Kidney tubule cell (primary cell): ENCODE results near the gene CRIP1.
A peak's percentile ranks its signal among the peaks of the same experiment; 100 is the strongest.

Source experiments
- DNase-seq: peaks from one replicate; pipeline ENCODE4 v3.0.0-alpha.2; 2018; ENCODE audit warnings: low spot score

Gene CRIP1

DNA sequence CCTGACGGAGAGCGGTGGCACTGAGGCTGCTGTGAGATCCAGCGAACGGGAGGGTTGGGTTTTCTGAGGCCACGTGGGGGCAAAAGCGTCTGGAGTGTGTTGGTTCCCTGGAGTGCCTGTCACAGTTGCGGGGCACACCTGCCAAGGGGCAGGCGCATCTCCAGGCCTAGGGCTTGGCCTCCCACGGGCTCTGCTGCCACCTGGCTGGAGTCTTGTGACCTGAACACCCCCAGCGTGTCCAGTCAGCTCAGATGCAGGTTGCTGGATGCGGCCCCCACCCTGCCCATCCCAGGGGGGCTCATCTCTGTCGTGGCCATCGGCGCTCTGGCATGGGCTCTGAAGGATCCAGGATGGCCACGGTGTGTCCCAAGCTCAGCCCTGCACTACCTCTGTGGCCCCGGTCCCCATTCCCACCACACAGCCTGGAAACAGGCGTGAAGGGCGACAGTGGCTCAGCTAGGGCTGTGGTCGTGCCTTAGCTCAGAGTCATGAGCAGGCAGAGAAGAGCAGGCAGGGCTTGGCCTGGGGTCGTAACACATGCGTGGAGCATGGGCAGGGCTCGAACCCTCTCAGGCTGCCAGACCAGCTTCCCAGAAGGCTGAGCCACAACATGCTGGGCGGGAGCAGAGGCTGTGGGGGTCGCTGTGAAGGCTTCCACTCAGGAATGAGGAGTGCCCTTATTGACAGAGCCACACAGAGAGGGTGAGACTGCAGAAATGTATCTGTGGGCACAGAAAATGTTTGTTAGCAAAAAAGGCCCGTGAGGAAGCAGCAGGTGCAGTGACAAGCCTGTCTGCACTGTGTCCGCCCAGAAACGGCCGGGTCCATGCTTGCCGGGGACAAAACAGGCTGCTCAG is 35.6 kb upstream of the CRIP1 start:
- no peak for DNase-seq

- no peak for DNase-seq
These were observed 33.7 kb upstream of the CRIP1 start for GRCh38 chr14:105452963-105453362.

GRCh38 chr14:105453847-105454246 is 32.8 kb upstream of the CRIP1 start:
- no peak for DNase-seq

GRCh38 chr14:105455086-105455640 is 31.5 kb upstream of the CRIP1 start:
- DNase-seq, result no peak

DNA sequence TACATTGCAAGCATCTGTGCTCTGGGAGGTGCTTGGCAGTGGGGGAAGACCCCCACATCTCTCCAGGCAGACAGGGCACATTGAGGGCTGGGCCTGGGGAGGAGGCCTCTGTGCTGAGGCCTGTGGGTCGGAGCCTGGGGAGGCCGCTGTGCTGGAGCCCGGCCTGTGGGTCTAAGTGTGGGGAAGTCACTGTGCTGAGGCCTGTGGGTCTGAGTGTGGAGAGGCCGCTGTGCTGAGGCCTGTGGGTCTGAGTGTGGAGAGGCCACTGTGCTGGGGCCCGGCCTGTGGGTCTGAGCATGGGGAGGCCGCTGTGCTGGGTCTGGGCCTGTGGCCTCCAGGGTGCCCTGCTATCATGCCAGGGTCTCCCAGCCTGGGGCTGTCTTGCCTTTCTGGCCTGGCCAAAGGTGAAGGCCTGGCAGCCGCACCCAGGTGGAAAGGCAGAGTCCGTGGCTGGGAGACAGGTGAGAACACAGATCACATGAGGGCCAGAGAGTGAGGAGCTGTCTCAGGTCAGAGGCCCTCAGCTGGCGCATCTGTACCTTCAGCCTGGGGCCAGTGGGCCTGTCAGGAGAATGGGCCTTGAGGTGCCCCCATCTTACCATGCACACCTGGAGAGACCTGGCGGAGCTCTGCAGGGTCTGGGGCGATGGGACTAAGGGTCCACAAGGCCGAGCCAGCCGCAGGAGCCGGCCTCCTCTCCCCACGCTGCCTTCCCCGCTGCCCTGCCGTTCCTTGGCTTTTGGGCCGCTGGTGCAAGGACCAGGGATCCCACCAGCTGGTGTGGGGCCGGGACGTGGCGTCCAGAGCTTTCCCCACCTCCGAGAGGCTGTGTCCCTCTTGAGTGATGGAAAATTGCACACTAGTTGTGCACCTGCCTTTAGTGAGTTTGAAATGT is 30.7 kb upstream of the CRIP1 start:
- DNase-seq, result no peak

DNA sequence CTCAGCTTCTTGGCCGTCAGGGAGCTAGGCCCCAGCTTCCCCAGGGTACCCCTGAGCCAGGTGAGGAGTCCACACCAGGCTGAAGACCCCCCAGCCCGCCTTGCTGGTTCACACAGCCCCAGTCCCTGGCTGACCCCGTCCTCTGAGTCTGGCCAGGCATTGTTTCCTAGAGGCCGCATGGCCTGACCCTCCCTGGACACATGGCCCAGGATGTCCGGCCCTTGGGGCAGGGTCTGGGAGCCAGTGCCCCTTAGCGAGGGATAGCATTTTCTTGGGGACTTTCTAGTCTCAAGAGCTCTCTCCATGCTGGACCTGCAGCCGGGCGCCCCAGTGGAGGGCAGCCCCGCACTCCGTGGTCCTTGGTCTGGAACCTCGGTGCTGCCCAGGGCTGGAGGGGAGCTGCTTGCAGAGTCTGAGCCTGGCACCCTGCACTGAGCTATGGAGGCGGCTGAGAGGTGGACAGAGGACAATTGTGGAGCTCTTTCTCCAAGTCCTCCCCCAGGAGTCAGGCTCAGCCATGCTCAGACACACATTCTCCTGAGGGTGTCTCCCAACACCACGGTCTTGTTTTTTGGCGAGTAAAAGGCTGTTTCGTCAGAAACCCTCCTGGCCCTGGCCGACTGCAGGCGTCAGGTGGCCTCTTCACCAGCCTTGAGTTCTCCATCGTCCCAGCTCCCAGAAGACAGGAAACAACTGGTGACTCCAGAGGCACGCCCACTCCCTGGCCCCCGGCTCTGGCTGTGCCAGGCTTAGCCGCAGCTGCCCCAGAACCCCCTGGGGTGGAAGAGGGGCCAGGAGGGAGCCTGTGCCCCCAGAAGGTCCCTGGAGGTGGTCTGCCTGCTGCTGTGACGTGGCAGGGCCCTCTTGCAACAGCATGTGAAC is 29.7 kb upstream of the CRIP1 start:
- no peak for DNase-seq

- no peak for DNase-seq
These were observed 28.7 kb upstream of the CRIP1 start for GRCh38 chr14:105458010-105458409.

GRCh38 chr14:105458571-105458970 is 28.1 kb upstream of the CRIP1 start:
- DNase-seq, result no peak

- DNase-seq, result no peak
These were observed 26.6 kb upstream of the CRIP1 start for GRCh38 chr14:105460116-105460515.

DNA sequence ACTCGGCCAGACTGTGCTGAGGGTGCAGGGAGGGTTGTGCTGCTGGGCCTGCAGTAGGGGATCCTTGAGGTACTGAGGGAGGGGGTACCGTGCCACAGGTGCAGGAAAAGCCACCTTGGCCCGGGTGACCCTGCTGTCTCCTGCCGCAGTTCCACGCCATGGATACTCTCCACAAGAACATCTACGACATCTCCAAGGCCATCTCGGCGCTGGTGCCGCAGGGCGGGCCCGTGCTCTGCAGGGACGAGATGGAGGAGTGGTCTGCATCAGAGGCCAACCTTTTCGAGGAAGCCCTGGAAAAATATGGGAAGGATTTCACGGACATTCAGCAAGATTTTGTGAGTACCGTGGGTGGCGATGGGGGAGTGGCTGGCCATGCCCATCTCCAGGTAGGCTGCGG is 26.1 kb upstream of the CRIP1 start:
- no peak for DNase-seq

DNA sequence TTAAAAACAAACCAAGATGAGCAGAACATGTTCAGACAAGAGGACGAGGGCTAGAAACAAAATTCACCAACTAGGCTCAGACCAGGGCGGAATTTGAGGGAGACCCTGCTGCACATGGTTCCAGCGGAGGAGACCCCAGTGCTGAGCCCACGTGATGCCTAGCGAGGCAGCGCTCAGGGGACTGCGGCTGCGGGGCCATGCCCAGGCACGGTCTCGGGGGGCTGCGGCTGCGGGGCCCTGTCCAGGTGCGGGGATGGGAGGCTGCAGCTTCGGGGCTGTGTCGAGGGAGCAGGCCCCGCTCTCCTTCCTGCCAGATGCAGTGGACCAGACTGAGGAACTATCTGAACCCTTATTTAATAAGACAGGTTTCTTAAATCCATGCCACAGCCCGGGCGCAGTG is 24.8 kb upstream of the CRIP1 start:
- DNase-seq, result no peak

DNA sequence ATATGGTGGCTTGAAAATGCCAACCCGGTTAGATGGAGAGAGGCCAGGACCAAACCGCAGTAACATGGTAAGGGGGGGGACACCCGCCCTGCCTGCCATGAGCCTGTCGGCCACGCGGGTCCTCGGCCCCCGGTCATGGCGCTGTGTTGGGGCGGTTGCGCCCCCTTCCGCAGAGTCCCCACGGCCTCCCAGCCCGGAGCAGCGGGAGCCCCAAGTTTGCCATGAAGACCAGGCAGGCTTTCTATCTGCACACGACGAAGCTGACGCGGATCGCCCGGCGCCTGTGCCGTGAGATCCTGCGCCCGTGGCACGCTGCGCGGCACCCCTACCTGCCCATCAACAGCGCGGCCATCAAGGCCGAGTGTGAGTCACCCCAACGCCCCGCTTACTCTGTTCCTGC is 22.2 kb upstream of the CRIP1 start:
- DNase-seq, result no peak

GRCh38 chr14:105465209-105466031 is 21.3 kb upstream of the CRIP1 start:
- peak; percentile 64 for DNase-seq

GRCh38 chr14:105466531-105467248 is 20.0 kb upstream of the CRIP1 start:
- DNase-seq, result no peak

DNA sequence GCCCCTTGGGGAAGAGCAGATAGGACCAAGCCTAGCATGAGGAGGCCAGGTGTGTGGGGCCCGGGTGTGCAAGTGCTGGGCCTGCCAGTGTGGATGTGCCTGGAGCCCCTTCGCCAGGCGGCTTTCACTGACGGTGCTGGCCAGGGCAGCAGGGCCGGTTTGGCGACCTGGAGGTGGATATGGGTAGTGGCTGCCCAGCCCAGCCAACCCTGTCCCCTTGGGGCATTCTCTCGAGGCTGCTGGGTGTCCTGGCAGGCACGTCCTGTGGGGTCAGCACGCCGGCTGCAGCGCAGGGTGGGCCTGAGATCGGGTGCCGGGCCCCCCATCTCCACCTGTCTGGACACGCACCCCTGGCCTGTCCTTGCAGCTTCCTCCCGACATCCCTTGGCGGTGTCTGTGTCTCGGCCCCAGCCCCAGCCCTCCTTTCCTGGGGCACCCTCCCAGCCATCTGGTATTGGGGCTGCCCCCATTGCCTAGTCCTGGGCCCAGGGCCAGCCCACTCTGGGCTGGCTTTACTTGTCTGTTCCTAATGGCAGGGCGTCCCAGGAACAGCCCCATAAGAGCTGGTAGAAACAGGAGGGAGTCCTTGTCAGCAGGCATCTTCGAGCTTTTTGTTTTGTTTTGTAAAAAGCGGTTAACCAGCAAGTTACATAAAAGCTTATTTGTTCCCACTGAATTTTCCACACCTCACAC is 19.3 kb upstream of the CRIP1 start:
- no peak for DNase-seq

DNA sequence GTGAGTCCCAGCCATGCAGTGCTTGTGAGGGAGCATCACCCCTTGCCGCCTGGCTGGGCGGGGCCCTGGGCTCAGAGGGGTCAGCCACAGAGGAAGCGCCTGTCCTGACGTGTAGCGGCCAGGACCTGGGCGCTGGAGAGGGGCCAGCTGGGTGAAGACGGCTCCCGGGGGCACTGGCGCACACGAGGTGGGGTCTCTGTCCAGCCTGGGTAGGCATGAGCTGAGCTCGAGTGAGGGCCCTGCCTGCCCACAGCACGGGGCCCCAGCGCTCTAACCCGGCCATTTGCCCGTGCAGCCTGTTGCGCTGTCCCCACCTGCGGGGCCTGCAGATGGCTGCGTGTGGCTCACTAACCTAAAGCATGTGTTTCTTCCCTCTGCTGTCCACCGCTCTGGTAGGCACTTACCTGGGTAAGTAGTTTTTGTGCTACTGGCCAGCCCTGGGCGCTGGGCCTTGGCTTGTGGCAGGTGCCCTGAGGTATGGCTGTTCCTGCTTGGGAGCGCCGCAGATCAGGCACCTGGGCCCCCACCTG is 18.7 kb upstream of the CRIP1 start:
- no peak for DNase-seq

DNA sequence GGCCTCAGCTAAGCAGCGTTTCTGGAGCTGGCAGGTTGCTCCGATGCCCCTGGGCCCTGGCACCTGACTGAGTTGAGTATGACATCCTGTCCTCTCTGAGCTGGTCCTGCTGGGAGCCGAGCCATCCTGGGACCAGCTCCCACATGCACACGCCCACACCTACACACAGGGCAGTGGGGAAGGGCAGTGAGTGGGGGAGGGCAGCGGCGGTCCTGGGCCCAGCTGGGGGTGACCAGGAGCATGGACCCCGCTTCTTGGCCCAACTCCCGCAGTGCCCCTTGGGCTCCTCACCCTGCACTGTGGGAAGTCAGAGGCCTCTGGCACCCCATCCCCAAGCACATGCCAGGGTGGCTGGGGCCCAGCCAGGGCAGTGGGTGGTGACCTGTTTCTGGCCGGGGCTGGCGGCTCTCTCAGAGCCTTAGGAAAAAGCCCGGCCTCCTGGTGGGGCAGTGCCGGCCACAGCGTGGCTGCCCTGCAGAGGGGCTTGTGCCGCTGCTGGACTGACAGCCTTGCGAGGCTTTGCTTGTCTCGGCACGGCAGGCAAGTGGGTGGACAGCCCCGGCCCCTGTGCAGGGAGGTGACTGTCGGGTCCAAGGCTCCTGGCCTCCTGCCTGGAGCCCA is 18.0 kb upstream of the CRIP1 start:
- DNase-seq, result no peak

- peak; percentile 75 for DNase-seq
These were observed 17.0 kb upstream of the CRIP1 start for GRCh38 chr14:105469456-105470349.
